Activated gamma-delta T cell (primary cell): ENCODE results near the gene BAG1.

Experiments used
- DNase-seq: peaks from one replicate; lab custom pipeline; 2025; lab: John Stamatoyannopoulos, UW

Gene BAG1

GRCh38 chr9:33210006-33210715 lies 54.3 kb downstream of the BAG1 start:
- no peak for DNase-seq

GRCh38 chr9:33209394-33209793 lies 55.1 kb downstream of the BAG1 start:
- DNase-seq = no peak

GRCh38 chr9:33202552-33203201 lies 61.8 kb downstream of the BAG1 start:
- DNase-seq = no peak
